ENCODE measurements around the gene ST8SIA6. TPM values are rescaled to one million over a fixed set of nuclear protein-coding genes. Genes with fewer than 3 reads are reported as not detected.
"Not testable (repeated sequence)": the region's sequence is repeated elsewhere in the genome, so short reads cannot be mapped to it uniquely, and the experiment has no call there.

ST8SIA6 gene
- total RNA-seq, 2 donors from 2014 or later: 0.19 to 1.5 TPM

DNA sequence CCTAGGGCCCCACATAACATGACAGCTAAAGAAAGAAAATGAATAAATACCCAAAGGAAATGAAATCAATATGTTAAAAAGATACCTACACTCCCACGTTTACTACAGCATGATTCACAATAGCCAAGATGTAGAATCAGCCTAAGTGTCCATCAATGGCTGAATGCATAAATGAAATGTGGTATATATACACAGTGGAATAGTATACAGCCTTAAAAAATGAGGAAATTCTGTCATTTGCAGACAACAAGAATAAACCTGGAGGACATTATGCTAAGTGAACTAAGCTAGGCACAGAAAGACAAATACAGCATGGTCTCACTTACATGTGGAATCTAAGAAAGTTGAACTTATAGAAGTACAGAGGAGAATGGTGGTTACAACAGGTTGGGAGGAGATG, 102.9 kb downstream of the ST8SIA6 start:
- H3K27me3 Mint-ChIP-seq: no peaks in the 10 kb centered on the region
- H3K36me3 Mint-ChIP-seq: peaks cover 9% of the 10 kb centered on the region
- ATAC-seq (no peak), DNase-seq (ENCODE audit: low spot score) (no peak)
- H3K9me3 Mint-ChIP-seq: no peaks in the 10 kb centered on the region
- peaks cover 0 to 5% of the 10 kb centered on the region in 2 donors for H3K4me1 Mint-ChIP-seq (ENCODE audit: low read depth in 2 of 2)
- no peak overlapping the region for H3K4me3 Mint-ChIP-seq
- no peak overlapping the region for H3K27ac Mint-ChIP-seq

DNA sequence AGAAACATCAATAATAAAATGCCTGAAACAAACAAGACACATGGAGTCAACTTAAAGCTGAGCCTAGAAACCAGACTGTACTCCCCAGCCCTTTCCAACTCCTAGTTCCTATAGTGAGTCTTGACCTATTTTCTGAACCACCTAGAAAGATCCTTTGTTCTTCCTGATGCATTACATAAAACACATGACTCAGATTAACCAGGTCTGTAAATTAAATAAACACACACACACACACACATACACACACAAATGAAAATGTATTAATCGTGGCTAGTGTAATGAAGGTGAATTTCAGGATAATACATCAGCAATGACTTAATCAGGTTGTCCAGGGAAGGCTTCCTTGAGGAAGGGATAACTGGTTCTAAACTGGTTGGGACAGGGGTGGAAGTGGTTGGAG, 104.7 kb downstream of the ST8SIA6 start:
- DNase-seq (ENCODE audit: low spot score) (no peak), ATAC-seq (no peak)
- Mint-ChIP-seq H3K36me3 (peaks cover 9% of the 10 kb centered on the region), H3K9me3 (no peaks in the 10 kb centered on the region), H3K4me3 (no peak overlapping the region), H3K27me3 (no peaks in the 10 kb centered on the region), H3K4me1 (ENCODE audit: low read depth in 2 of 2) (peaks cover 0 to 5% of the 10 kb centered on the region in 2 donors), H3K27ac (no peak overlapping the region)

DNA sequence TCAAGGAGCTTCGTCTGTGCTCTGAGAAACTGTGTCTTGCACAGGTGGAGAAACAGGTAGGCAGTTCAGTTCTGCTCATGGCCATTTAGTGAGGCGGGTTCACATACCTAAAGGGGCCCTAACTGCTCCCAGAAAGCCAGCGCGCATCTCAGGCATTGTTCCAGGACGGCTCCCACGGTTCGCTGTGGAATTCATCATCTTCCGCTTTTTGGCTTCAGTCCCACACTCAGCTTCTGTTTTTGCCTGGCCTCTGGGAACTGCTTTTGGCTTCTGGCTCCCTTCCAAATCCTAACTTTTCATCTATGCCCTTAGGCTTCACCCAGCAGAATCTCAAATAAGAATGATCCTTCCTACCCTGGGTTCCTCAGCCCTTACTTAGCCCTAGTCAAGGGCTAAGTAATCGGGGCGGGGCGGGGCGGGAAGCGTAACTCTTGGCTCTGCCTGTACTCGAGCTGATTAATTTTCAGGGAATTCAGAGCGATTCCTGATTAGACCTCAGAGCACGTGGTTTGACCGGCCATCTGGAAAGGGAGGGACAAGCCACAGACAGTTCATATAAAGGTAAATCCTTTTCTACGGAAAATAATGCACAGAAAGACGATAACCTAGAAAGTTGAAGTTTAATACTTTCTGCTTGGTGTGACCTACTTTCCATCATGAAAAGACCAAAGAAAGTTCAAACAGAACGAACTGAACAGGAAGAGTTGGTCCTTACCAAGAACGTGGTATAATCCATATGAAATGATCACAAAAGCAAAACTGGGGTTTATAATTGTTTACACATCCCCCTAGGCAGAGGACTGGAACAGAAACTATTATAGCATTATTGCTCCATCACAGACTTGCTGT, 105.7 kb downstream of the ST8SIA6 start:
- H3K4me3 Mint-ChIP-seq: no peak overlapping the region
- H3K4me1 Mint-ChIP-seq (ENCODE audit: low read depth in 2 of 2): peaks cover 0 to 5% of the 10 kb centered on the region in 2 donors
- H3K36me3 Mint-ChIP-seq: peaks cover 9% of the 10 kb centered on the region
- ATAC-seq (no peak), DNase-seq (ENCODE audit: low spot score) (no peak)
- H3K27me3 Mint-ChIP-seq: no peaks in the 10 kb centered on the region
- H3K27ac Mint-ChIP-seq: no peak overlapping the region
- no peaks in the 10 kb centered on the region for H3K9me3 Mint-ChIP-seq

DNA sequence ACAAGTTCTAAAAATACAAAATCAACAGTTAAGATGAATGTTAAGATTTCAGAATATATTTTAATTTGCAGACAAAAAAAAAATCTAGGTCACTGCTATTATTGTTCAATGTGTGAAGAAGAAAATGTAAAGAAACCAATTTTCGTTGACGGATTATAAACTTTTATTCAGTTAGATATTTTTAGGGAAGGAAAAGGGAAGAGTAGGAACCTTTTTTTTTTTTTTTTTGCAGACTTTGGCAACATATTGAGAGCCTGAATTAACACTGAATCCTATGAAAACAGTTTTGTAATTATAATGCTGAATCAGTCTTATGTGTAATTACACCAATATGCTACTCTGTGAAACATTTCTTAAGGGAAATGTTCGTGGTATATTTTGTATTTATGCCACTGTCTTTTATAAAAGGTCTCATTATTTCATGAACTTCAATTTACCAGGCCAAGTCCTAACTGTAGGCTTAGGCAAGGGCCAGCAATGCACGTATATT, 106.3 kb downstream of the ST8SIA6 start:
- Mint-ChIP-seq H3K27ac (no peak overlapping the region), H3K4me3 (no peak overlapping the region), H3K4me1 (ENCODE audit: low read depth in 2 of 2) (peaks cover 0 to 5% of the 10 kb centered on the region in 2 donors), H3K27me3 (no peaks in the 10 kb centered on the region), H3K9me3 (no peaks in the 10 kb centered on the region), H3K36me3 (peaks cover 9% of the 10 kb centered on the region)
- ATAC-seq (no peak), DNase-seq (ENCODE audit: low spot score) (no peak)

- DNase-seq (ENCODE audit: low spot score) (no peak), ATAC-seq (no peak)
- H3K4me1 Mint-ChIP-seq (ENCODE audit: low read depth in 2 of 2): no peaks in the 10 kb centered on the region
- H3K27me3 Mint-ChIP-seq: no peaks in the 10 kb centered on the region
- peaks cover 22% of the 10 kb centered on the region for H3K36me3 Mint-ChIP-seq
- no peak overlapping the region for H3K4me3 Mint-ChIP-seq
- no peak overlapping the region for H3K27ac Mint-ChIP-seq
- peaks cover 14% of the 10 kb centered on the region for H3K9me3 Mint-ChIP-seq
Measured at GRCh38 chr10:17344206-17344605, 110.2 kb downstream of the ST8SIA6 start.

- no peak for ATAC-seq
Measured at GRCh38 chr10:17343118-17343517, 111.3 kb downstream of the ST8SIA6 start.

GRCh38 chr10:17340144-17340829, 114.1 kb downstream of the ST8SIA6 start:
- no peak overlapping the region for H3K27ac Mint-ChIP-seq
- peaks cover 18% of the 10 kb centered on the region for H3K36me3 Mint-ChIP-seq
- no peaks in the 10 kb centered on the region for H3K4me1 Mint-ChIP-seq (ENCODE audit: low read depth in 2 of 2)
- no peak for ATAC-seq
- no peak for DNase-seq (ENCODE audit: low spot score)
- no peak overlapping the region for H3K4me3 Mint-ChIP-seq
- H3K27me3 Mint-ChIP-seq: no peaks in the 10 kb centered on the region
- peaks cover 14% of the 10 kb centered on the region for H3K9me3 Mint-ChIP-seq

More at GRCh38 chr10:17343118-17343517, 111.3 kb downstream of the ST8SIA6 start:
- H3K4me3 Mint-ChIP-seq: no peak overlapping the region
- no peaks in the 10 kb centered on the region for H3K4me1 Mint-ChIP-seq (ENCODE audit: low read depth in 2 of 2)
- H3K27me3 Mint-ChIP-seq: no peaks in the 10 kb centered on the region
- no peak overlapping the region for H3K27ac Mint-ChIP-seq
- peaks cover 14% of the 10 kb centered on the region for H3K9me3 Mint-ChIP-seq
- H3K36me3 Mint-ChIP-seq: peaks cover 22% of the 10 kb centered on the region
- no peak for DNase-seq (ENCODE audit: low spot score)

- no peak overlapping the region for H3K27ac Mint-ChIP-seq
- no peaks in the 10 kb centered on the region for H3K27me3 Mint-ChIP-seq
- H3K9me3 Mint-ChIP-seq: peaks cover 2% of the 10 kb centered on the region
- ATAC-seq (no peak), DNase-seq (ENCODE audit: low spot score) (no peak)
- H3K4me1 Mint-ChIP-seq (ENCODE audit: low read depth in 2 of 2): no peaks in the 10 kb centered on the region
- peaks cover 5% of the 10 kb centered on the region for H3K36me3 Mint-ChIP-seq
- H3K4me3 Mint-ChIP-seq: no peak overlapping the region
Measured at GRCh38 chr10:17335065-17335464, 119.3 kb downstream of the ST8SIA6 start.

- Mint-ChIP-seq H3K36me3 (no peaks in the 10 kb centered on the region), H3K4me3 (no peak overlapping the region), H3K27me3 (no peaks in the 10 kb centered on the region), H3K9me3 (no peaks in the 10 kb centered on the region), H3K4me1 (ENCODE audit: low read depth in 2 of 2) (no peaks in the 10 kb centered on the region), H3K27ac (no peak overlapping the region)
- no peak for ATAC-seq
- DNase-seq (ENCODE audit: low spot score): no peak
Measured at GRCh38 chr10:17330501-17330900, 123.9 kb downstream of the ST8SIA6 start.

- Mint-ChIP-seq H3K27me3 (no peaks in the 10 kb centered on the region), H3K4me3 (no peak overlapping the region), H3K36me3 (no peaks in the 10 kb centered on the region), H3K4me1 (ENCODE audit: low read depth in 2 of 2) (no peaks in the 10 kb centered on the region), H3K9me3 (no peaks in the 10 kb centered on the region), H3K27ac (no peak overlapping the region)
- no peak for DNase-seq (ENCODE audit: low spot score)
- no peak for ATAC-seq
Measured at GRCh38 chr10:17326377-17326776, 128.0 kb downstream of the ST8SIA6 start.

DNA sequence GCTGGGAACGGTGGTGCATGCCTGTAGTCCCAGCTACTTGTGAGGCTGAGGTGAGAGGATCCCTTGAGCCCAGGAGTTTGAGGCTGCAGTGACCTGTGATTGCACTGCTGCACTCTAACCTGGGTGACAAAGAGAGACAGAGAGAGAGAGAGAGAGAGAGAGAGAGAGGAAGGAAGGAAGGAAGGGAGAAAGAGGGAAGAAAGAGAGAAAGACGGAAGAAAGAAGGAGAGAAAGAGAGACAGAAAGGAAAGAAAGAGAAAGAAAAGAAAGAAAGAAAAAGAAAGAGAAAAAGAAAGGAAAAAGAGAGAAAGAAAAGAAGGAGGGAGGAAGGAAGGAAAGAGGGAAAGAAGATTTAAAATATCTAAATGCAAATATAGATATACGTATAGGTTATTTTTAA, 132.4 kb downstream of the ST8SIA6 start:
- not testable (repeated sequence) for H3K4me3 Mint-ChIP-seq; H3K9me3 Mint-ChIP-seq; H3K4me1 Mint-ChIP-seq (ENCODE audit: low read depth in 2 of 2); ATAC-seq; H3K27ac Mint-ChIP-seq; H3K27me3 Mint-ChIP-seq; H3K36me3 Mint-ChIP-seq; DNase-seq (ENCODE audit: low spot score)

DNA sequence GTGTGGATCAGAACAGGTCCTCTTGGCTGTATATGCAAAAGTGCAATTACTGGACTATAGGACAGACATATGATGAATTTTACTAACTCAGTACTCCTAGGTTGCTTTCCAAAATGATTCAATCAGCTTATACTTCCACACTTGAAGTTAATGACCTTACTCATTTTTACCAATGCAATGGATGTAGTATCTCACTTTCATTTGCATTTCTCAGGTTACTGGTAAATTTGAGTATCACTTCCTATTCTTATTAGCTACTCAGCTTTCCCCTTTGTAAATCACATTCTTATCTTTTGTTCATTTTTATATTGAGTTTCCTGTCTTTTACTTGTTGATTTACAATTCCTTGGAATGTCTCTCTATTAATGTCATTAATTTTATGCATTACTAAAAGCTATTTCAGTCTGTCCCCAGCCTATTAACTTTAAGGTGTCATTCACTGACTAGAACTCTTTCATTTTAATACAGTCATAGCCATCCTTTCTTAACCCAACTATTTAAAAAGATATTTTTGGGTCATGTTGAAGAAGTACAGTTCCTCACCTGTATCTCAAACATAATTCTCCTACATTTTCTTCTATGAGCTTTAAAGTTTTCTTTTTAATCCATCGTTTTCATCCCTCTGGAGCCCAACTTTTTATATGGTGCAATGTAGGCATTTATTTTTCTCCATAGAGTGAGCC, 137.8 kb downstream of the ST8SIA6 start:
- no peak for ATAC-seq
- Mint-ChIP-seq H3K4me1 (ENCODE audit: low read depth in 2 of 2) (no peaks in the 10 kb centered on the region), H3K4me3 (no peak overlapping the region), H3K27ac (no peak overlapping the region), H3K9me3 (no peaks in the 10 kb centered on the region), H3K27me3 (no peaks in the 10 kb centered on the region), H3K36me3 (no peaks in the 10 kb centered on the region)
- DNase-seq (ENCODE audit: low spot score): no peak

GRCh38 chr10:17309435-17309834, 145.0 kb downstream of the ST8SIA6 start:
- Mint-ChIP-seq H3K36me3 (no peaks in the 10 kb centered on the region), H3K4me1 (ENCODE audit: low read depth in 2 of 2) (peaks cover 0 to 5% of the 10 kb centered on the region in 2 donors), H3K9me3 (no peaks in the 10 kb centered on the region), H3K27ac (no peak overlapping the region), H3K4me3 (no peak overlapping the region), H3K27me3 (no peaks in the 10 kb centered on the region)
- ATAC-seq (no peak), DNase-seq (ENCODE audit: low spot score) (no peak)

- H3K9me3 Mint-ChIP-seq: no peaks in the 10 kb centered on the region
- H3K4me3 Mint-ChIP-seq: no peak overlapping the region
- H3K36me3 Mint-ChIP-seq: no peaks in the 10 kb centered on the region
- H3K27me3 Mint-ChIP-seq: no peaks in the 10 kb centered on the region
- H3K4me1 Mint-ChIP-seq (ENCODE audit: low read depth in 2 of 2): peaks cover 0 to 5% of the 10 kb centered on the region in 2 donors
- ATAC-seq (no peak), DNase-seq (ENCODE audit: low spot score) (no peak)
- no peak overlapping the region for H3K27ac Mint-ChIP-seq
Measured at GRCh38 chr10:17307123-17307522, 147.3 kb downstream of the ST8SIA6 start.
